Measurements from ENCODE around the gene LIPA.

Gene LIPA

GRCh38 chr10:89240519-89240918, 11.1 kb downstream of the LIPA start:
- no peak for DNase-seq (ENCODE audit: low read depth)

GRCh38 chr10:89238956-89239644, 12.5 kb downstream of the LIPA start:
- DNase-seq (ENCODE audit: low read depth): no peak

GRCh38 chr10:89237849-89238248, 13.7 kb downstream of the LIPA start:
- DNase-seq (ENCODE audit: low read depth): no peak

- DNase-seq (ENCODE audit: low read depth): no peak
Observed at GRCh38 chr10:89236226-89236797, 15.3 kb downstream of the LIPA start.

GRCh38 chr10:89235073-89235798, 16.3 kb downstream of the LIPA start:
- no peak for DNase-seq (ENCODE audit: low read depth)

- no peak for DNase-seq (ENCODE audit: low read depth)
Observed at GRCh38 chr10:89233033-89233432, 18.5 kb downstream of the LIPA start.

- no peak for DNase-seq (ENCODE audit: low read depth)
Observed at GRCh38 chr10:89228962-89229361, 22.6 kb downstream of the LIPA start.

GRCh38 chr10:89228146-89228545, 23.4 kb downstream of the LIPA start:
- no peak for DNase-seq (ENCODE audit: low read depth)

- DNase-seq (ENCODE audit: low read depth): no peak
Observed at GRCh38 chr10:89226891-89227290, 24.7 kb downstream of the LIPA start.

- peak; percentile 23 for DNase-seq (ENCODE audit: low read depth)
Observed at GRCh38 chr10:89224739-89225443, 26.7 kb downstream of the LIPA start.

- DNase-seq (ENCODE audit: low read depth): no peak
Observed at GRCh38 chr10:89221919-89222318, 29.7 kb downstream of the LIPA start.

GRCh38 chr10:89219513-89220218, 31.9 kb downstream of the LIPA start:
- DNase-seq (ENCODE audit: low read depth): no peak

GRCh38 chr10:89217057-89217990, 34.3 kb downstream of the LIPA start:
- DNase-seq (ENCODE audit: low read depth): peak; percentile 57

GRCh38 chr10:89216056-89216455, 35.5 kb downstream of the LIPA start:
- DNase-seq (ENCODE audit: low read depth): no peak

- no peak for DNase-seq (ENCODE audit: low read depth)
Observed at GRCh38 chr10:89215511-89215910, 36.1 kb downstream of the LIPA start.

GRCh38 chr10:89214566-89215165, 36.9 kb downstream of the LIPA start:
- DNase-seq (ENCODE audit: low read depth): no peak

GRCh38 chr10:89213191-89213808, 38.3 kb downstream of the LIPA start:
- peak; percentile 60 for DNase-seq (ENCODE audit: low read depth)

GRCh38 chr10:89210794-89211425, 40.7 kb downstream of the LIPA start:
- peak; percentile 33 for DNase-seq (ENCODE audit: low read depth)

- DNase-seq (ENCODE audit: low read depth): no peak
Observed at GRCh38 chr10:89209718-89210117, 41.9 kb downstream of the LIPA start.

Measured in iris pigment epithelial cell (primary cell).